Activated gamma-delta T cell treated with Interleukin-2 at 50 U/mL for 16 hours (primary cell): ENCODE results near the gene COPZ1.
"Not testable (repeated sequence)": the region's sequence is repeated elsewhere in the genome, so short reads cannot be mapped to it uniquely, and the experiment has no call there.

Source experiments
- DNase-seq: peaks from one replicate; pipeline ENCODE4 v3.0.0-alpha.2; 2020

The COPZ1 gene

DNA sequence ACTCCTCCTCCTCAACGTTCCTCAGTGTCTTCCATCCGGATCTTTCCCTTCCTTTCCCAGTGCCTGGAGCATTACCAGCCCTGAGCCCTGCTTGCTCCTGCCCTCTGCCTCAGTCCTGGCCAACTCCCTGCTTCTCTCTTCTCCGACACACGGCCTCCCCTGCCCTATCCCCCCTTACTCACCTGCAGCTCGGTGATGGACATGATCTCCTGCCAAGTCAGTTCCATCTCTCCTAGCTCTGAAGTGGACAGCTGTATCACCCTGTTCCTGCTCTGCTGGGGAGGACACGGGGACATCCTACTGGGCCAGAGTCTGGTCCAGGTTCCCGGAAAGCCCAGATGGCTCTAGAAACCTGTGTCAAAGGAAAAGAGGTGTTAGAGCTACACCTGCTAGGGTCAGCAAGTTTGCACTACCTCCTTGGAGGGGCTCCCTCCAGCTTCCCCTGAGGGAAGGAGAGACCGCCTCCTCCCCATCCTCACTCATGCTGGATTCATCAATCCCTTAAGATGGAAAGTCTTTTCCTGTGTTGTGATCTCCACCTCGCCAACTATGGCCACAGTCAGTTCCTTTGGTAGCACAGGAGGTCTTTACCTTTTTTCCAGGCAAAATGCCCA lies 29.9 kb upstream of the COPZ1 start:
- DNase-seq, result no peak

- no peak for DNase-seq
Measured at GRCh38 chr12:54296393-54297099, 28.4 kb upstream of the COPZ1 start.

GRCh38 chr12:54298904-54299303 lies 26.0 kb upstream of the COPZ1 start:
- DNase-seq, result no peak

- no peak for DNase-seq
Measured at GRCh38 chr12:54299515-54300224, 25.3 kb upstream of the COPZ1 start.

GRCh38 chr12:54300225-54300731 lies 24.7 kb upstream of the COPZ1 start:
- DNase-seq, result no peak

DNA sequence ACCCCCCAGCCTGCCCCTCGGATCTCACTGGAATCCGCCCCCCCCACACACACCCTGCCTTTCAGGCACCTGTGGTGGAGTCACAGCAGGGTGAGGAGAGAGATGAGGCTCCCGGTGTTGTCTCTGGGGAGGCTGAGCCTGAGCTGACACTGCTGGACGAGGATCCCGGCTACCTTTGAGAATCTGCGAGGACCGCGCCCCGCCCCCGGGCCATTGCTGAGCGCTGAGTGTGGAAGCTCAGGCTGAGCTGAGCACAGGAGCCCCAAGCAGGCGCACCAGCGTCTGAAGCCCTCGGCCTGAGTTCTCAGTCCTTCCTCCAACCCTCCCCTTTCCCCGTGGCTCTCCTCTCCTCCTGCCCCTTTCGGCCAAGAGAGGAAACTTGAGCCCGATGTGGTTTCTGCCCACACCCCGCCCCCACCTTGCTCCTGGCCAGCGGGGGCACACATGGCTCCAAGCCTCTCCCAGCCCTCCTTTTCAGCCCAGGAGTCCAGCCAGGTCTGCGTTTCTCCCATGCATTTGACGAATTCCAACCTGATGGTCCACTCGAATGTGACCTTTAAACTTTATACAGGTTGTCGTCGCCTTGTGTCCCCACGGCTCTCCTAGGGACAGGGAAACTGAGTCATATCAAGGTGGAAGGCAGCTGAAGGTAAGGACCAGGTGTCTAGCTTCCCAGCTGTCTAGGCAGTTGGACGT lies 24.1 kb upstream of the COPZ1 start, which contains the start of gene NFE2:
Gene NFE2, minus strand, starts transcription at position 284 of the 696 bp plus-strand sequence. CDS start 5,767 bp downstream, outside the sequence.
- peak; percentile 28 for DNase-seq

GRCh38 chr12:54301428-54302048 lies 23.4 kb upstream of the COPZ1 start:
- no peak for DNase-seq

- DNase-seq, result no peak
Measured at GRCh38 chr12:54303640-54304039, 21.3 kb upstream of the COPZ1 start.

- peak; percentile 45 for DNase-seq
Measured at GRCh38 chr12:54304187-54304810, 20.6 kb upstream of the COPZ1 start.

GRCh38 chr12:54306925-54307741 lies 17.8 kb upstream of the COPZ1 start:
- DNase-seq, result no peak

GRCh38 chr12:54311051-54311450 lies 13.9 kb upstream of the COPZ1 start:
- DNase-seq, result no peak

GRCh38 chr12:54312309-54312708 lies 12.6 kb upstream of the COPZ1 start:
- DNase-seq, result not testable (repeated sequence)

DNA sequence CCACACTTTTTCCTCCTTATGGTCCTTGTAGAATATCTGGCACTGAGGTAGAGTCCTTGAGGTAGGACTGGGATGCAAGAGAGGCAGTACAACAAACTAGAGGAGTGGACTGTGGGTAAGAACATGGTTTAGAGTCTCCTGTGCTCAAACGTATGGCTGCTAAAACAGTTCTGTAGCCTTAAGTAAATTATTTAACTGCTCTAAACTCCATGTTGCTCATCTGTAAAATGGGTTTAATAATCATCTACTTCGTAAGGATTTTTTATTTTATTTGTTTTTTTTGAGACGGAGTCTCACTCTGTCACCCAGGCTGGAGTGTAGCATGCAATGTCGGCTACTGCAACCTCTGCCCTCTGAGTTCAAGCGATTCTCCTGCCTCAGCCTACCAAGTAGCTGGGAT lies 3.6 kb upstream of the COPZ1 start:
- no peak for DNase-seq

GRCh38 chr12:54325442-54326109 lies 645 bp downstream of the COPZ1 start:
- DNase-seq, result not testable (repeated sequence)

- no peak for DNase-seq
Measured at GRCh38 chr12:54328595-54329337, 3.8 kb downstream of the COPZ1 start.

- no peak for DNase-seq
Measured at GRCh38 chr12:54329759-54330158, 4.8 kb downstream of the COPZ1 start.

- DNase-seq, result no peak
Measured at GRCh38 chr12:54330442-54330841, 5.5 kb downstream of the COPZ1 start.

GRCh38 chr12:54331461-54331860 lies 6.5 kb downstream of the COPZ1 start:
- no peak for DNase-seq

DNA sequence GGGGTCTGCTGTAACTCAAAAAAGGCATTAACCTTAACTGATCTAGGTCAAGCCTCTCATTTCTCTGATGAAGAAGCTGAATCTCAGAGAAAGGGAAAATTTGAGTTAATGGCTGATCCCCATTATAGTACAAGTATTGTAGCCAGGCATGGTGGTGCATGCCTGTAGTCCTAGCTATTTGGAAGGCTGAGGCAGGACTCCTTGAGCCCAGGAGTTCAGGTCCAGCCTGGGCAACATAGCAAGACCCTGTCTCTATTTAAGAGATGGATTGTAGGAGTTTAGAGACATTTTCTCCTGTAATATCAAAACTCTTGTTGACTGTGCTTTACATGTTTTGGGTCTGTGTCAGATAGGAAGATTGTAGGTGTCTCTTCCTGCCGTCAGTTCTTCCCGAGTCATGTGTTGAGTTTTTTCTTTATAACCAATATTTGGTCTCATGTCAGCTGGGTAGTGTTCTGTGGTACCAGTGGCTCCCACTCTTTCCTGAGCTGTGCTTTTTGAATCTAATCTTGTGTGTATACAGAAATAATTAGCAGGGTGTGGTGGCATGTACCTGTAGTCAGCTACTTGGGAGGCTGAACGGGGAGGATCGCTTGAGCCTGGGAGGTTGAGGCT lies 8.6 kb downstream of the COPZ1 start:
- no peak for DNase-seq
